H54 (cell line): ENCODE measurements around the gene GAL3ST1.

Experiments used
- DNase-seq: peaks from one replicate; pipeline ENCODE4 v3.0.0; 2011; ENCODE audit warnings: low spot score, mixed read lengths; ENCODE audit not compliant: insufficient read length
- FAIRE-seq: peaks from 3 replicates; lab custom pipeline; 2011; peaks lifted over from hg19 to GRCh38; lab: Jason Lieb, UNC
- POLR2A ChIP-seq: IDR thresholded peaks from 2 replicates; pipeline ENCODE4 v1.6.1; 2011; ENCODE audit warnings: low read depth, mild to moderate bottlenecking, low read length

The GAL3ST1 gene

DNA sequence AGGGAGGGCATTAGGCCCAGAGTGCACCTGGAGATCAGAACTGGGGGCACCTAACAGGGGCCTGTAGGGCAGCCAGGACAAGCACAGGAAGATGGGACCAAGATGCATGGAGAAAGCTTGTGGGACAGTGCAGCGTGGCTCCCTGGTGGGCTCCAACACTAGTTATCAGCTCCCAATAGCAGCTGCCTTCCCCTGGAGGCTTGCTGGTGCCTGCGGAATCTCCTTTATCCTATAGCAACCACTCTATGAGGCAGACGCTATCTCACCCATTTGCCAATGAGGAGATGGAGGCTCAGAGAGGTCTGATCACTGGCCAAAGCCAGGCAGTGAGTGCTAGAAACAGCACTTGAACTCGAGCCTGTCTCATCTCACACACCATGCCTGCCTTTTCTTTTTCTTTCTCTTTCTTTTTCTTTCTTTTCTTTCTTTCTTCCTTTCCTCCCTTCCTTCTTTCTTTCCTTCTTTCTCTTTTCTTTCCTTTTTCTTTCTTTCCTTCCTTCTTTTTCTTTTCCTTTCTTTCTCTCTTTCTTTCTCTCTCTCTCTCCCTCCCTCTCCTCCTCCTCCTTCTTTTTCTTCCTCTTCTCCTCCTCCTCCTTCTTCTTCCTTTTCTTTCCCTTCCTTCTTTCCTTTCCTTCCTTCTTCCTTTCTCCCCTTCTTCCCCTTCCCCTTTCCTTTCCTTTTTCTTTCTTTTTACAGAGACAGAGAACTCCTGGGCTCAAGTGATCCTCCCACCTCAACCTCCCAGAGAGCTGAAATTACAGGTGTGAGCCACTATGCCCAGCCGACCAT is 52.9 kb downstream of the GAL3ST1 start:
- no peak for TF ChIP-seq POLR2A
- FAIRE-seq (no peak), DNase-seq (no peak)

DNA sequence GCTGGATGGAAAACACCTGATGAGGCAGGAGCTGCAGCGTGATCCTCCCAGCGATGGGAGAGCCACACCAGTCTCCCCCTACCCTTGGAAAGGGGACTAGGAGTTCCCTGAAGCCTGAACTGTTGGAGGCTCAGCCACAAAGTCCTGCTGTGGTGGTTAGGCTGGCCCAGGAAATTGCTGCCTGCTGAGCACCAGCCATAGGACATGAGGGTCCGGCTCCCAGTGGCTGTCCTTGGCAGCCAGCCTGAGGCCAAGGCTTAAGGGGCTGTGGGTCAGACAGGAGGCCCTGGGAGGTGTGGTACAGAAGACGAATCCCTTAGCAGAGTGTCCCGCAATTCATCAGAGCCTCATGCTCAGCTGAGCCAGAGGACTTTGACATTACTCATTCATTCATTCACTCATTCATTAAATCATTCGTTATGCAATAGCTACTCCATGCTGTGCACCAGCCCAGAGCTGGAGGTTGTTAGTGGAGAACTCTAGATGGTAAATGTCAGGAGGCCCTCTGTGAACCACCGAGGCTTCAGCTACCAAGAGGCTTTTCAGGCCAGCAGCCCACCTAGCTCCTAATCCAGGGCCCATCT is 54.5 kb downstream of the GAL3ST1 start:
- DNase-seq (no peak), FAIRE-seq (no peak)
- no peak for TF ChIP-seq POLR2A

- DNase-seq = no peak
- no peak for TF ChIP-seq POLR2A
- no peak for FAIRE-seq
Measured at GRCh38 chr22:30516731-30517130, 57.7 kb downstream of the GAL3ST1 start.

DNA sequence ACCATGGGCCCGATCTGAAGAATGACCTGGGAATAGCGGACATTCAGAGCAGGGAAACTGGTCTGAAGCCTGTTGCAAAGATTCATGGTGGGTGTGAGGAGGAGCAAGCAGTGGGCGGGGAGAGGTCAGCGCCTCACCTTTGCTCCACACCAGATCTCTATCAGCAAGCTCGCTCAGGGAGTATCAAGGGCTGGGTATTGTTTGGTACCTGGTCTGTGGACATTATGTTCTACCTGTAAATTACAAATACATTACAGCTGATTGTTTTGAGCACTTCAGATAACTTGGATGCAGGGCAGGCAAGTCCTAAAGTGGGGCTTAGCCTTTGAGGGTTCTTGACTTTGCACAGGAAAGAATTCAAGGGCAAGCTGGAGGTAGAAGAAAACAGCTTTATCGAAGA is 58.2 kb downstream of the GAL3ST1 start:
- no peak for TF ChIP-seq POLR2A
- FAIRE-seq (no peak), DNase-seq (no peak)

DNA sequence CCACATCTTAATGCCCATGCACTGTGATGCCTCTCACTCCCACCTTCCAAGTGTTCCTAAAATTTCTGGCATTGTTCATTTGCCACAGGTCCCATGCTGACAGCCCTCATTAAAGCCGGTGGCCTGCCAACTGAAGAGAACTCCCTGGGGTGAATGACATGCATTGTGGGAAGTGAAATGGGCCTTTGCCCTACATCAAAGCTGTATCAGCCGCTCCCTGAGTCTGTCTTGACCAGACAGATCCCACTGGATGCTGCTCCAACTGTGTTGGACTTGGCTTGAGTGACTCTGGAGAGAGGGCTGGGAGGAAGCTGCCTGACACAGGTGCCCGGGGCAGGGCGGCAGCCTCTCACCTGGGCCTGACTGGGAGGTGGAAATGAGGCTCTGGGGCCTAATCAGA is 60.2 kb downstream of the GAL3ST1 start:
- TF ChIP-seq POLR2A = no peak
- no peak for FAIRE-seq
- DNase-seq = no peak

DNA sequence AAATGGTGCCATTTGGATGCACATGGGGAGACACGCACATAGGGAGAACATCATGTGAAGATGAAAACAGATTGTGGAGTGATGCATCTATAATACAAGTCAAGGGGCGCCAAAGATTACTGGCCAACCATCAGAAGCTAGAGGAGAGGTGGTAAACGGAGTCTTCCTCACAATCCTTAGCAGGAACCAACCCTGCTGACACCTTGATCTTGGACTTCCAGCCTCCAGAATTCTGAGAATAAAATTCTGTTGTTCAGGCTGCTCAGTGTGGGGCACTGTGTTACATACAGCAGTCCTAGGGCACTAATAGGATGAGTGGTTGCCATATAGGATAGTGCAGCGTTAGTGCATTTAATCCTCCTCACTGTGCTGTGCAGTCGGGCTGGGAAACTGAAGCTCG is 61.0 kb downstream of the GAL3ST1 start:
- TF ChIP-seq POLR2A = no peak
- FAIRE-seq = no peak
- no peak for DNase-seq

DNA sequence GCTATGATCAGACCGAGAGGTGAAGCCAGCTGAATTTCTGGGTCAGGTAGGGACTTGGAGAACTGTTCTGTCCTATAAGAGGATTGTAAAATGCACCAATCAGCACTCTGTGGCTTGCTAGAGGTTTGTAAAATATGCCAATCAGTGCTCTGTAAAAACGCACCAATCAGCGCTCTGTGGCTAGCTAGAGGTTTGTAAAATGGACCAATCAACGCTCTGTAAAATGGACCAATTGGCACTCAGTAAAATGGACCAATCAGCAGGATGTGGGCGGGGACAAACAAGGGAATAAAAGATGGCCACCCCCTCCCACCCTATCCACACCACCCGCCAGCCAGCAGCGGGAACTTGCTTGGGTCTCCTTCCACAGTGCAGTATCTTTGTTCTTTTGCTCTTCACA is 62.6 kb downstream of the GAL3ST1 start:
- no peak for TF ChIP-seq POLR2A
- DNase-seq = no peak
- FAIRE-seq = no peak

DNA sequence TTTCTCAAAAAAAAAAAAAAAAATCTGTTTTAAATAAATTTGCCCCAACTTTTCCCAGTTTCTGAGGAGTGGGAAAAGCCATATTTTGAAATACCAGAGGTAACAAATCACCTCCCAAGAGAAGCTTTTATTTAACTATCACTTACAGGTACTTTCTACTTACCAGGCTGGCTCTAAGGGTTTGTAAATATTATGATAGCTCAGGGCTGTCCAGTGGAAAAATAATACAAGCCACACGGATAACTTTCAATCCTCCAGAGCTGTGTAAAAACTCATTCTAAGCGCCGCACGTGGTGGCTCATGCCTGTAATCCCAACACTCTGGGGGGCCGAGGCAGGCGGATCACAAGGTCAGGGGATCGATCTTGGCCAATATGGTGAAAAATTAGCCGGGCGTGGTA is 63.4 kb downstream of the GAL3ST1 start:
- DNase-seq (no peak), FAIRE-seq (no peak)
- no peak for TF ChIP-seq POLR2A

DNA sequence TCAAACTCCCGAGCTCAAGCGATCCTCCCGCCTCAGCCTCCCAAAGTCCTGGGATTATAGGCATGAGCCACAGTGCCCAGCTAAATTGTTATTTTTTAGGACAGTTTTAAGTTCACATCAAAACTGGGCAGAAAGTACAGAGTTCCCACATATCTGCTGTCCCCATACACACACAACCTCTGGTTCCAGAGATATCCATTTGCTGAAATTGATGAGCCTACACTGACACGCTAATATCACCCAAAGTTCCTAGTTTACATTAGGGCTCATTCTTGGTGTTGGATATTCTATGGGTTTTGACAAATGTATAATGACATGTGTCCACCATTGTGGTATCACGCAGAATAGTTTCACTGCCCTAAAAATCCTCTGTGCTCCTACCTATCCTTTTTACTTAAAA is 66.2 kb downstream of the GAL3ST1 start:
- TF ChIP-seq POLR2A = no peak
- FAIRE-seq (no peak), DNase-seq (no peak)

DNA sequence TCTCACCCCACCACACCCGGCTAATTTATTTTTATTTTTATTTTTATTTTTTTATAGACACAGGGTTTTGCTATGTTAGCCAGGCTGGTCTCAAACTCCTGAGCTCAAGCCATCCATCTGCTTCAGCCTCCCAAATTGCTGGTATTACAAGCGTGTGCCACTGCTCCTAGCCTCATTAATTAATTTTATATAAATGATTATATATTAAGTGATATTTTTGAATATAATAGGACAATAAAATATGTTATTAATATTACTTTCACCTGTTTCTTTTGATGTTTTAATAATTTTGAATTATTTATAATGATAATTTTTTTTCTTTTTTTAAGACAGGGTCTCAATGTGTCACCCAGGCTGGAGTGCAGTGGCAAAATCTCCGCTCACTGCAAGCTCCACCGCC is 66.8 kb downstream of the GAL3ST1 start:
- no peak for DNase-seq
- TF ChIP-seq POLR2A = no peak
- no peak for FAIRE-seq

DNA sequence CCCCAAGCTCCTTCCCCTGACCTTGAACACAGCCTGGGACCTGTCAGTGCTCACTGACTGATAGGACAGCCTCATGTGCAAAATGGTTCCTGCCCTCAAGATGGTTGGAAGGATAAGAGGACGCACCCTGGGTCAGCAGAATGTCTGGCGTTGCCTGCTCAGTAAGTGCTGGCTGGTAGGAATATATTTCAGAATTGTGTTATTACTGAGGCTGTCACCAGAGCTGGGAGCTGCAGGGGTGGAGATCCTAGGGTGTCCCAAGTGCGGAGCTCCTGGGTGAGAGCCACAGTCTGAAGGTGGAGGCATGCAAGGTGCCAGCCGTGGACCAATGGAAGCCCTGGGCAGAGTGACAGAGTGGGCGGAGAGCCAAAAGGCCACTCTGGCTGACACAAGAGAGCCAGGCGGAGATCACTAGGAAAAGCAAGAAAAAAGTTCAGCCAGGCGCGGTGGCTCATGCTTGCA is 67.9 kb downstream of the GAL3ST1 start:
- FAIRE-seq (no peak), DNase-seq (no peak)
- no peak for TF ChIP-seq POLR2A
